ENCODE results near the gene CIAO3.

CIAO3 gene

DNA sequence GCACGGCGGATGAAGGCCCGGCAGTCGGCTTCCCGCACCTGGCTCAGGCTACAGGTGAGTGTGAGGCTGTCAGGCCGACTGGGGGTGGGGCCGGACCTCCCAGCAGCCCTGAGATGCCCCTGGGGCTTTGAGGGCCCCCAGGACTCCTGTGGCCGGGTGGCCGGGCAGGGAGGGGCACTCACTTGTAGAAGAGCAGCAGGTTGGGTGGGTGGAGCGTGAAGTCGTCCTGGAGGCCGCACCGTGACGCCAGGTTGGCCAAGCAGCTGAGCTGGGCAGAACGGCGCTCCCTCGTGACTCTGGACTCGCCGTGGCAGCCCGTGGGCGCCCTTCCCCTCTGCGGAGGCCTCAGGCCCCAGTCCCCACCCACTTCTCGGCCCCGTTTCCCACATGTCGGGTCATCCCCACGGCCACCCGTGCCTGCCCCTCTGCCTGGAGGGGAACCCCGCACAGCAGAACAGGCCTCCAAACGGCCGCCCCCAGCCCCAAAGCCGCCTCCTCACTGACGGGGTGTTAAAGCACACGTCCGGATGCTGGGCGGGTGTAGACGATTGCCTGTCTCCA, 34.5 kb upstream of the CIAO3 start:
- DNase-seq (ENCODE audit: low read depth), result no peak

DNA sequence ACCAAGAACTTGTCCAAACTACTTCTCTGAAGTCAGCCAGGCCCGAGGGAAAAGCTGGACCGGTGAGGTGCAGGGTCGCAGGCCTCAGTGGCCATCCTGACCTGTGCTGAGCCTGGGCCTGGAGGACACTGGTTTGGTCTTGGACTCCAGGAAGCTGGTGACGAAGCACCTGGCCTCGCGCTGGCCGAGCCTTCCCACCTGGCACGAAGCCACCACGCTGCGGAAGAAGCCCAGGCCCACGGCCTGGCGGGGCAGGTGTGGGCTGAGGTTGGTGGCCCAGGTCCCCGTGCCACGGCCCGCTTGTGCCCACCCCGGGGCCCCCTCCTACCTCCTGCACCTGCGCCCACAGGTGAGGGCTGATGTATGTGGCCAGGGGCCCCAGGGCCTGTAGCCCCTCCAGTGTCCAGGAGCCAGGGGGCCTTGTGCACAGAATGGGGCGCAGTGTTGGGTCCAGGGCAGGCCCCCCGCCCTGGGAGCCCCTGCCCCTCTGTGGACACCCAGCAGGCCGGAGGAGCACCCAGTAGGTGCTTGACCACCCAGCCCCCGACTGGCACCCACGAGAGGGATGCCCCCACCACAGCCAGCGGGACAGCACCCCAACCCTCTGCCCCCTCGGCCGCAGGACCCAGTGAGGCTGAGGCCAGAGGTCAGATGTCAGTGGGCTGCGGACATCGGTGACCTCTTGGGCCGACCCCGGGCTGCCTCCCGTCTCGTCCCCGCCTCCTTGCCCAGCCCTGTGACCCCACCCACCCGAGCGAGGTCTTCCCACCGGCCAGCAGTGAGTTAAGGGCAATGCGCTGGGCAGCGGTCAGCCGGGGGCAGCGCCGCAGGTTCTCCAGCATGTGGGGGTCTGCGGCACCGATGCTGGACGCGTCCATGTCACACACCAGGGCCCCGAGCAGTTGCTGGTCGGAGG, 33.5 kb upstream of the CIAO3 start:
- DNase-seq (ENCODE audit: low read depth), result no peak

DNA sequence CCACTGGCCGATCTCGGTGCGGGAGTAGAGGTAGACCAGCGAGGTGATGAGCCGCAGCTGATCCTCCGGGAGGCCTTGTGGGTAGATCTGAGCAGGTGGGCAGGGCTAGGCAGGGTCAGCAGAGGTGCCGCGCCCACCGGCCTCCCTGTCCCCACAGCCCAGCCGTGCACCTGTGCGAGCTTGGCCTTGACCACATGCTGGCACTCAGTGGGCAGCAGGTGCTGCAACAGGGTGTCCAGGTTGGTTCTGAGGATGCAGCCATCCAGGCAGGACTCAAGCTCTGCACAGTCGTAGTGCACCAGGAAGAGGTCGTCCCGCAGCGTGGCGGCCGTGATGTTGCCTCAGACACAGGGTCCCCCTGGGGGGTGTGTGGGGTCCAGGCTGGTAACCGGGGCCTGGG, 32.2 kb upstream of the CIAO3 start:
- no peak for DNase-seq (ENCODE audit: low read depth)

DNA sequence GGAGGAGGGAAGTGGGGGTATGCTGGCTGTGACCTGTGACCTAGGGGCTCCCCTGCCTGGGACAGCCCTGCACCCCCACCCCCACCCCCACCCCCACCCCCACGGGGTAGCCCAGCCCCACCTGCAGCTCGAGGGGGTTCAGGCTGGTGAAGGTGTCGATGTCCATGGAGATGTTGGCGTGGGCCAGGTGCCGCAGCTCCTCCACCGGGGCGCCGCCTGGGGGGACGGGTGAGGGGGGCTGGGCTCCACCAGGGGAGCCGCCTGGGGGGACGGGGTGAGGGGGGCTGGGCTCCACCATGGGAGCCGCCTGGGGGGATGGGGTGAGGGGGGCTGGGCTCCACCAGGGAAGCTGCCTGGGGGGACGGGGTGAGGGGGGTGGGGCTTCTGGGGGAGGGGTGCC, 29.6 kb upstream of the CIAO3 start:
- DNase-seq (ENCODE audit: low read depth), result no peak

DNA sequence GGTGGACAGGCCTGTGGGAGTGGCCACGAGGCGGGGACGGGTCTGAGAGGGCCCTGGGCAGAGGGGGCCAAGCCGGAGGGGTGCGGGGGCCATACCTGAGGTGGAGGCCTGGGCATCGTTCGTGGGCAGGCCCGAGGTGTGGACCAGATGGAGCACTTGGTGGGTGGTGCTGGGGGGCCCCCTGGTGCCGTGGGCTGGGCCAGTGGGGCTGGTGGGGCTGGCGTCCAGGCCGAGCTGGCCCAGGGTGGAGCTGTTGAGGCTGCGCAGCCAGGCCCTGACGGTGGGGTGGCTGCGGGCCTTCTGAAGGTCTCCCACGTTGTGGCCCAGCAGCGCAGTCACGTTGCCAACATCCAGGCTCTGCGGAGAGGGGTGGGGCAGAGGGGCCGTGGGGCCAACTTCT, 29.1 kb upstream of the CIAO3 start:
- no peak for DNase-seq (ENCODE audit: low read depth)

DNA sequence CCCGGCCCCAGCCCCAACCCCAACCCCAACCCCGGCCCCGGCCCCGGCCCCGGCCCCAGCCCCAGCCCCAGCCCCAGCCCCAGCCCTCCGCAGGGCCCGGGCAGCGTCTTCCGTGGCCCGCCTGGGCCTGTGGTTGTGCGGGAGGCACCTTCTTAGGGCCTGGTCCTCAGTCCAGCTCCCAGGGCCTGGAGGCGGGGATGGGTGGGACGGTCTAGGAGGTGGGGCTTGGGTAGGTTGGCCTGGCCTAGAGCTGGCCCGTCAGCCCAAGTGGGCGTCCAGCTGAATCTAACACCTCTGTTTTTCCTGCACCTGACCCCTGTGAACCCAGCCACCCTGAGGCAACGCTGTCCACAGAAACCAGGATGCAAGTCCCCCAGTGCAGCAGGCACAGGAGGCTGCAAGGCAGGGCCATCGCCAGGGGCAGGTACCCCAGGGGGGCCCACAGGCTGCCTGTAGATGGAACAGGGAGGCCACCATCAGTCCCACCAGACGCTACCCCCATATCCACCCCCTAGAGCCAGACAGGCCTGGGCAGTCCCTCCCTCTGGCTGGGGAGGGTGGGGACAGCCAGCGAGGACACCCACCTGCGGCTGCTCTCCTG, 28.5 kb upstream of the CIAO3 start:
- no peak for DNase-seq (ENCODE audit: low read depth)

DNA sequence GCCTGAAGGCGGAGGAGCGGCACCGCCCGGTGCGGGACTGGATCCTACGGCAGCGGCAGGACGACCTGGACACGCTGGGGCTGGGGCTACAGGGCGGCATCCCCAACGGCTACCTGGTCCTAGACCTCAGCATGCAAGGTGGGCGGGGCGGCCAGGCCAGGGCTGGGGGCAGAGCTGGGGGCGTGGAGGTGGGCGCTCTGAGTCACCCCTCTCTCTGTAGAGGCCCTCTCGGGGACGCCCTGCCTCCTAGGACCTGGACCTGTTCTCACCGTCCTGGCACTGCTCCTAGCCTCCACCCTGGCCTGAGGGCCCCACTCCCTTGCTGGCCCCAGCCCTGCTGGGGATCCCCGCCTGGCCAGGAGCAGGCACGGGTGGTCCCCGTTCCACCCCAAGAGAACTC, 27.6 kb upstream of the CIAO3 start:
- no peak for DNase-seq (ENCODE audit: low read depth)

DNA sequence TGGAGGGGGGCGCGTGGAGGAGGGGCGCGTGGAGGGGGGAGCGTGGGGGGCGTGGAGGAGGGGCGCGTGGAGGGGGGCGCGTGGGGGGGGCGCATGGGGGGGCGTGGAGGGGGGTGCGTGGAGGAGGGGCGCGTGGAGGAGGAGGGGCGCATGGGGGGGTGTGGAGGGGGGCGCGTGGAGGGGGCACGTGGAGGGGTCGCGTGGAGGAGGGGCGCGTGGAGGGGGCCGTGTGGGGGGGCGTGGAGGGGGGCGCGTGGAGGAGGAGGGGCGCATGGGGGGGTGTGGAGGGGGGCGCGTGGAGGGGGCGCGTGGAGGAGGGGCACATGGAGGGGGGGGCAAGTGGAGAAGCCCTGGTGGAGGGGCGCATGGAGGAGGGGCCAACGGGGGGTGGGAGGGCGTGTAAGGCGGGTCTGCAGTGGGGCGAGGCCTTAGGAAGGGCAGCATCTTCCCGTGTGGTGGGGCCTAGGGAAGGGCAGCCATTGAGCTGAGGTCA, 27.0 kb upstream of the CIAO3 start:
- no peak for DNase-seq (ENCODE audit: low read depth)

DNA sequence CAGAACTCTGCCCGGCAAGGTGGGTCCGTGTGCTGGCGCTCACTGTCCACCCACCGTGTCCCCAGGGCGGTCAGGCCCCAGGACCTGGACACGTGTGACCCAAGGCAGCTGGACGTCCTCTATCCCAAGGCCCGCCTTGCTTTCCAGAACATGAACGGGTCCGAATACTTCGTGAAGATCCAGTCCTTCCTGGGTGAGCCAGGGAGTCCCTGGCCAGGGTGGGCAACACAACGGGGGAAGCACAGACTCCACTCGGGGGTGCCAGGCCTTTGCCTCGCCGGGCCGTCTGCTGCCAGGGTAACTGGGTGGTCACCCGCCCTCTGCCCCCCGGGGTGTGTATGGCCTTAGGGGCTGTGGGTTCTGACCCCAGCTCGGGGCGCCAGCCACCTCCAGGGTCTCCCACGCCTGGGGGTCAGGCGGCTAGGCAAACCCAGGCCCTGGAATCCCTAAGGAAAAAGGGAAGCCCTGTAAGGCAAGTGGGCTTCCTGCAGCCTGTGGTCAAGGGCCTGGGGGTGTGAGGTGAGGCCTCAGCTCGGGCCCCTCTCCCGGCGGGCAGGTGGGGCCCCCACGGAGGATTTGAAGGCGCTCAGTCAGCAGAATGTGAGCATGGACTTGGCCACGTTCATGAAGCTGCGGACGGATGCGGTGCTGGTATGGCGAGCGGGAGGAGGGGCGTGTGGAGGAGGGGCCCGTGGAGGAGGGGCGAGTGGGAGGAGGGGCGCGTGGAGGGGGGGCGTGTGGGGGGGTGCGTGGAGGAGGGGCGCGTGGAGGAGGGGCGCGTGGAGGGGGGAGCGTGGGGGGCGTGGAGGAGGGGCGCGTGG, 26.2 kb upstream of the CIAO3 start:
- DNase-seq (ENCODE audit: low read depth), result no peak

DNA sequence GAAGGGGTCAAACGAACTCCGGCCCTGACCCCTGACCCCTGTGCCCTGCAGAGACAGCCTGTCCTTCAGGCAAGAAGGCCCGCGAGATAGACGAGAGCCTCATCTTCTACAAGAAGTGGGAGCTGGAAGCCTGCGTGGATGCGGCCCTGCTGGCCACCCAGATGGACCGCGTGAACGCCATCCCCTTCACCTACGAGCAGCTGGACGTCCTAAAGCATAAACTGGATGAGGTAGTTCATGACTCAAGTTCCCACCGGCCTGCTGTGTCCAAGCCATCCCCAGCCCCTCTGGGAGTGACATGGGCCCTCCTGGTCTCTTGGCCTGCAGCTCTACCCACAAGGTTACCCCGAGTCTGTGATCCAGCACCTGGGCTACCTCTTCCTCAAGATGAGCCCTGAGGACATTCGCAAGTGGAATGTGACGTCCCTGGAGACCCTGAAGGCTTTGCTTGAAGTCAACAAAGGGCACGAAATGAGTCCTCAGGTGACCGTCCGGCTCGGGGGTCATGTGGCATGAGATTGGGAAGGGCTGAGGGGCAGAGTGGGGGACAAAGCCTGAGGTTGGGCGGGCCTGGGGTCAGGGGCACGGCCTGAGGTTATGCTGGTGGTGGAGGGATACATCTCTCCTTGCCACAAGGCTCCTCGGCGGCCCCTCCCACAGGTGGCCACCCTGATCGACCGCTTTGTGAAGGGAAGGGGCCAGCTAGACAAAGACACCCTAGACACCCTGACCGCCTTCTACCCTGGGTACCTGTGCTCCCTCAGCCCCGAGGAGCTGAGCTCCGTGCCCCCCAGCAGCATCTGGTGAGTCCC, 25.4 kb upstream of the CIAO3 start:
- no peak for DNase-seq (ENCODE audit: low read depth)

DNA sequence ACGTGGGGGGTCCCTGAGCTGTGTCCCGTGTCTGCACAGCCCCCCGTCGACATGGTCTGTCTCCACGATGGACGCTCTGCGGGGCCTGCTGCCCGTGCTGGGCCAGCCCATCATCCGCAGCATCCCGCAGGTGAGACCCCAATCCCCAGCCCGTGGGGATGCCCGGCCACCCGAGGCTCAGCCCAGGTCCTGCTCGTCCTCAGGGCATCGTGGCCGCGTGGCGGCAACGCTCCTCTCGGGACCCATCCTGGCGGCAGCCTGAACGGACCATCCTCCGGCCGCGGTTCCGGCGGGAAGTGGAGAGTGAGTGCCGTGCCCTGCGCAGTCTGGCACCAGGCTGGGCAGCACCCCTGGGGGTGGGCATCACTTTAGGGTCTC, 24.7 kb upstream of the CIAO3 start:
- no peak for DNase-seq (ENCODE audit: low read depth)

DNA sequence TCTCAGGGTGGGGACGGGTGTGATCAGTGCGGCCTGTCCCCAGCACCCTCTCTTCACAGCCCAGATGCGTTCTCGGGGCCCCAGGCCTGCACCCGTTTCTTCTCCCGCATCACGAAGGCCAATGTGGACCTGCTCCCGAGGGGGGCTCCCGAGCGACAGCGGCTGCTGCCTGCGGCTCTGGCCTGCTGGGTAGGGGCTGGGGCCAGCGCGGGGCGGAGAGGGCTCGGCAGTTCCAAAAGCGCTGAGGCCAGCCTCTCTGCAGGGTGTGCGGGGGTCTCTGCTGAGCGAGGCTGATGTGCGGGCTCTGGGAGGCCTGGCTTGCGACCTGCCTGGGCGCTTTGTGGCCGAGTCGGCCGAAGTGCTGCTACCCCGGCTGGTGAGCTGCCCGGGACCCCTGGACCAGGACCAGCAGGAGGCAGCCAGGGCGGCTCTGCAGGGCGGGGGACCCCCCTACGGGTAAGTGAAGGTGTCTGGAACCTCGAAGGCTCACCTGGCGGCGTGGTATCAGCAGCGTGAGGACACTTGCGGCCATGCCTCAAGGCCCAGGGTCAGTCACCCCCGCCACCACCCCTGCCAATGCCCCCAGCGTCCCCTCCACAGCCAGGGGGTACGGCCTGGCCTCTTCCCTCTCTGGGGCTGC, 24.2 kb upstream of the CIAO3 start:
- no peak for DNase-seq (ENCODE audit: low read depth)

DNA sequence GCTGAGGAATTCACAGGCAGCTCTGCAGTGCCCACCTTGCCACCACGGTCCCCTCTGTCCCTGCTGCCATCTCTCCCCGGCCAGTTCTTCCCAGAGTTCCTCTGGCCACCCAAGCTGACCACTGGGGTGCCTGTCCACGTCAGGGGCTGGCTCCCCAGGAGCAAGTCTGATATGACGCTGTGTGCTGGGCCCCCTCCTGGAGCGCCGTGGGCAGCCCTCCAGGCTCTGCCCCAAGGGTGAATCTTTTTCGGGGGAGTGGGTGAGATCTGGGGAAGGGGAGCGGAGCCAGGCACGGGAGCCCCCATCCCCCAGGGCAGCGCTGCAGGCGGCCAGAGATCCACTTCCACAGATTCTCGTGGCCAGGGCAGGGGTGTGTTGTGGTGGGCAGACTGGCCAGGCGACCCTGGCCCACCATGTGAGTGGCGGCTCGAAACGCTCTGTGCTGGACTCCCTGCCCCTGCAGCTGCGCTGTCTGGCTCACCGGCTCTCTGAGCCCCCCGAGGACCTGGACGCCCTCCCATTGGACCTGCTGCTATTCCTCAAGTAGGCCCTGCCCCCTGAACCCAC, 23.5 kb upstream of the CIAO3 start:
- no peak for DNase-seq (ENCODE audit: low read depth)

DNA sequence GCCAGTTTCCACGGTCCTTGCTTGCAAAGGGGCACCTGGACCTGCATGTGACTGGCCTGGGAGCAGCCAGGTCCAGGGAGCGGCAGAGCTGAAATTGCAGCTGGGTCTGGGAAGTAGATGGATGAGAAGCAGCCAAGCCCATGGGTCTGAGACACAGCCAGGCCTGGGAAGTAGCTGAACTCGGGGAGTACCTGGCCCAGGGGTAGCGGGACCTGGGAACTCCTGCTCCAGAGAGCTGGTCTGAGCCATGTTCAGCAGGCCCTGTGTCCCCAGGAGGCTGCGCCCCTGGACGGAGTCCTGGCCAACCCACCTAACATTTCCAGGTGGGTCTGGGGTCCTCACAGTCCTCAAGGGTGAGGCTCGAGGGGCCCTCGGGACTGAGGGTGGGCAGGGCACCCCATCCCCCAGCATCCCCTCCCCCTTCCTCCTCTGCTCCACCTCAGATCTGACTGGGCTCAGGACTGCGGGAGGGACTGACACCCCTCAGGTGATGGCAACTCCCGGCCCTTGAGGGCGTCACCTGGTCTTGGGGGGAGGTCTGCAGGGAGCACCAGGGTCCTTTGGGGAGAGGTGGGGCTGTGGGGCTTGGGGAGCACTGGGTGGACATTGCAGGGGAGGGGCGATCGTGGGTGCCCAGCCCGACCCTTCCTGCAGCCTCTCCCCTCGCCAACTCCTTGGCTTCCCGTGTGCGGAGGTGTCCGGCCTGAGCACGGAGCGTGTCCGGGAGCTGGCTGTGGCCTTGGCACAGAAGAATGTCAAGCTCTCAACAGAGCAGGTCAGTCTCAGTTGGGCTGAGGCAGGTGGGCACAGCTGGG, 22.8 kb upstream of the CIAO3 start:
- no peak for DNase-seq (ENCODE audit: low read depth)

DNA sequence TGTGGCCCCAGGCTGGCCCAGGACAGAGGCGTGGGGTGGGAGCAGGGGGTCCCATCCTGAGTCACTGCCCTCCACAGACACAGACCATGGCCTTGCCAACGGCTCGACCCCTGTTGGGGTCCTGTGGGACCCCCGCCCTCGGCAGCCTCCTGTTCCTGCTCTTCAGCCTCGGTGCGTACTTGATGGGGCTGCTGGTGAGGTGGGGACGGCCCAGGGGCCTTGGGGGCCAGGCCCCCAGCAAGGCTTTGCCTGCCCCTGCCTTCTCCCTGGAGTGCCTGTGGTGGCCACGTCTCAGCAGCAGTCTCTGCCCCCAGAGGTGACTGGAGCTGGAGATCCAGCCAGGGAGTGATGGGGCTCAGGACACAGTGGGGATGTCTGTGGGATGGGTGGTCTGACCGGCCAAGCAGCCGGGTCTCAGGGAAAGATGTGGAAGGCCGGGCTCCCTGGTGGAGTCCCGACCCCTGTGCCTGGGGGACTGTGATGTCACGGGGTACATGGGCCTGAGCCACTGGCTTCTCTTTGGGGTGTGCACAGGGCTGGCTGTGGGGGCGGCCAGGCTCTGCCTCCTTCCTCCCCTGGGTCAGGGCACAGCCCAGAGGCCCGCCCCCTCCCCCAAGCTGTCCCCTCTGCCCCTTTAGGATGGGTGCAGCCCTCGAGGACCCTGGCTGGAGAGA, 21.9 kb upstream of the CIAO3 start:
- no peak for DNase-seq (ENCODE audit: low read depth)

DNA sequence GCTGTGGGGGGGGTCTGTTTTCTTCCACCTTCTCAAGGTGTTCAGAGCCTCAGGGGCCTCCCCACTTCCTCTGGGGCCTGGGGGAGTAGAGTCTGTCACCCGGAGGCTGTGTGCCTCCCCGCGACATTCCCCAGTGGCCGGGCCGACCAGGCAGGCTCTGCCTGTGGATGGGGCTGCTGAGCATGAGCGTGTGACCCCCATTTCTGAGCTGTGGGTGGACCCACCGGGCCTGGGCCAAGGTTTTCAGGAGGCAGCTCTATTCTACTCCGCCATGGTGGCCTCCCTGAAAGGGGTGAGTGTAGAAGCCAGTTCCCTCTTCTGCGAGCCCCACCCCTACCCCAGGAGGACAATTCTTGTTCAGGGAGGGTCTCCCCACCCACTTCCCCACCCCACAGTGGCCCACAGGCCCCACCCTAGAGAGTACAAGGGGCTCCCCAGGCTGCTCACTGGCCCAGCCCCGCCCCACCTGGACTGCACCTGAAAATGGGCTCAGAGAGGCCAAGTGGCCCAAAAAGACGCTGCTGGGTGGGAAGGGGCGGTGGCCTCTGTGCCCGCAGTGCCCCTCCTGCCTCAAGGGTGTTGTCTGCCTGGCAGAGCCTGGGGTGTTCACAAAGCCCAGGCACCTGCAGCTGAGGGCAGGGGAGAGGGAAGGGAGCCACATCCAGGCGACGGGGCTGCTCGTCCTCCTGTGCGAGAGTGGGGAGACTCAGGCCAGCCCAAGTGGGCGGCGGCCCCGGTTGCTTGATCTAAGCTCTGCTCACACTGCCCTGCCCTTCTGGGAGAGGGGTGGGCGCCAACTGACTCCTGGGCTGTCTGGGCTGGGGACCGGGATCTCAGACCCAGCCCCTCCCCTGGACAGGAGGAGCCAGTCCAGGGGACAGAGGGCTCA, 21.1 kb upstream of the CIAO3 start:
- no peak for DNase-seq (ENCODE audit: low read depth)

DNA sequence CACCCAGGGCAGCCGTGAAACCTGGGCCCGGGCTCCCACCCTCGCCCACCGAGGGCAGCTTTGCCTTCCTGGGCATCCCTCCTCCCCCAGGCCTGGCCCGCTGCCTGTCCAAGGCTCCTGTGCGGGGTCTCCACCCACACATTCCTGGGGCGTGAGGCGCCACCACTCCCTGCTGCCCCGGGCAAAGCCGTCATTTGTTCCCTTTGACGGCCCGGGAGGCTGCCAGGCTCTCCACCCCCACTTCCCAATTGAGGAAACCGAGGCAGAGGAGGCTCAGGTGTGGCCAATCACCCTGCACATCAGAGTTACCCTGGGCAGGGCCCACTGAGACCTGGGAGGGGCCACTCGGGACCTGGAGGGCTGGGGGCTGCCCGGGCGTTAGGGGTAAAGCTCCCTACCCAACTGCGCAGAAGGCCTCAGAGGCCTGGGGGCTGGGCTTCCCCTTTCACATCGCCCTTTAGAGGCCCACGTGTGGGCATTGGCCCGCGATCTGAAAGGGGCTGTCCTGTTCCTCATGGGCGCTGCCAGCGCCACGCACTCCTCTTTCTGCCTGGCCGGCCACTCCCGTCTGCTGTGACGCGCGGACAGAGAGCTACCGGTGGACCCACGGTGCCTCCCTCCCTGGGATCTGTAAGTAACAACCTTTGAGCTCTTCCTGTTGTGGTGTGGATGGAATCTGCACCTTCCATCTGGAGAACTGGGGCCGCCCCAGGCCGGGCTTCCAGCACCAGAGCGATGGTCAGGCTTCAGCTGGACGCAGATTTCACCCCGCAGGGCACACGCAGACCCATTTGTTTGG, 19.9 kb upstream of the CIAO3 start, which contains the start of gene MSLN:
Gene MSLN, plus strand, starts transcription at position 190 of the 799 bp plus-strand sequence. CDS start 1,947 bp downstream, outside the sequence.
- DNase-seq (ENCODE audit: low read depth), result no peak
